GM19193 (cell line): Measurements from ENCODE around the gene MATN1.

Experiments used
- POLR2A ChIP-seq: IDR thresholded peaks from 4 replicates; pipeline ENCODE4 v1.6.1; 2011; ENCODE audit not compliant: insufficient read depth, insufficient read length; ENCODE audit errors: extremely low read depth

The MATN1 gene

GRCh38 chr1:30670240-30671060 lies 52.9 kb downstream of the MATN1 start:
- no peak for TF ChIP-seq POLR2A

- no peak for TF ChIP-seq POLR2A
These were observed 54.6 kb downstream of the MATN1 start for GRCh38 chr1:30668546-30669327.

- TF ChIP-seq POLR2A: no peak
These were observed 55.4 kb downstream of the MATN1 start for GRCh38 chr1:30668024-30668423.

GRCh38 chr1:30666756-30667273 lies 56.6 kb downstream of the MATN1 start:
- TF ChIP-seq POLR2A: no peak

GRCh38 chr1:30665216-30666010 lies 58.0 kb downstream of the MATN1 start:
- no peak for TF ChIP-seq POLR2A

GRCh38 chr1:30664103-30664755 lies 59.2 kb downstream of the MATN1 start:
- no peak for TF ChIP-seq POLR2A

- TF ChIP-seq POLR2A: no peak
These were observed 59.7 kb downstream of the MATN1 start for GRCh38 chr1:30663596-30664091.

GRCh38 chr1:30662291-30662840 lies 61.0 kb downstream of the MATN1 start:
- no peak for TF ChIP-seq POLR2A

- TF ChIP-seq POLR2A: no peak
These were observed 62.1 kb downstream of the MATN1 start for GRCh38 chr1:30661311-30661710.
